ENCODE data around the gene BMERB1. TPM values are rescaled to one million over a fixed set of nuclear protein-coding genes. Genes with fewer than 3 reads are reported as not detected.

The BMERB1 gene
- total and polyA plus RNA-seq, 10 donors, result 5.6 to 36.5 (median 19.0) TPM

- Histone ChIP-seq H3K9me3 (no peaks in the 10 kb centered on the region), H3K36me3 (peaks cover 3 to 100% (median 93%) of the 10 kb centered on the region in 6 donors), H3K4me1 (peaks cover 0 to 10% (median 9%) of the 10 kb centered on the region in 6 donors), H3K27ac (no peak overlapping the region), H3K27me3 (replicated peaks in 1 of 7) (no peaks in the 10 kb centered on the region), H3K4me3 (no peak overlapping the region)
- TF ChIP-seq POLR2AphosphoS5 (IDR thresholded peaks at IDR 0.05), result peak in 1 of 3 donors; percentile 13
- TF ChIP-seq, protein P1, sequence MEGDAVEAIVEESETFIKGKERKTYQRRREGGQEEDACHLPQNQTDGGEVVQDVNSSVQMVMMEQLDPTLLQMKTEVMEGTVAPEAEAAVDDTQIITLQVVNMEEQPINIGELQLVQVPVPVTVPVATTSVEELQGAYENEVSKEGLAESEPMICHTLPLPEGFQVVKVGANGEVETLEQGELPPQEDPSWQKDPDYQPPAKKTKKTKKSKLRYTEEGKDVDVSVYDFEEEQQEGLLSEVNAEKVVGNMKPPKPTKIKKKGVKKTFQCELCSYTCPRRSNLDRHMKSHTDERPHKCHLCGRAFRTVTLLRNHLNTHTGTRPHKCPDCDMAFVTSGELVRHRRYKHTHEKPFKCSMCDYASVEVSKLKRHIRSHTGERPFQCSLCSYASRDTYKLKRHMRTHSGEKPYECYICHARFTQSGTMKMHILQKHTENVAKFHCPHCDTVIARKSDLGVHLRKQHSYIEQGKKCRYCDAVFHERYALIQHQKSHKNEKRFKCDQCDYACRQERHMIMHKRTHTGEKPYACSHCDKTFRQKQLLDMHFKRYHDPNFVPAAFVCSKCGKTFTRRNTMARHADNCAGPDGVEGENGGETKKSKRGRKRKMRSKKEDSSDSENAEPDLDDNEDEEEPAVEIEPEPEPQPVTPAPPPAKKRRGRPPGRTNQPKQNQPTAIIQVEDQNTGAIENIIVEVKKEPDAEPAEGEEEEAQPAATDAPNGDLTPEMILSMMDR (IDR thresholded peaks at IDR 0.05 in 8 of 11, conservative IDR thresholded peaks at IDR 0.05 in 3 of 11), result no peak
- no peak for TF ChIP-seq POLR2A (IDR thresholded peaks at IDR 0.05)
- DNase-seq, result no peak
- intact Hi-C loops (cut with DNase I; ENCODE audit: low total_unique reads), result no loop called here
- 88 to 97% (median 95%) methylated on average over 21 of the region's 21 CpGs for WGBS, 5 donors
Measured at GRCh38 chr16:15599303-15600070, 165.1 kb downstream of the BMERB1 start.

DNA sequence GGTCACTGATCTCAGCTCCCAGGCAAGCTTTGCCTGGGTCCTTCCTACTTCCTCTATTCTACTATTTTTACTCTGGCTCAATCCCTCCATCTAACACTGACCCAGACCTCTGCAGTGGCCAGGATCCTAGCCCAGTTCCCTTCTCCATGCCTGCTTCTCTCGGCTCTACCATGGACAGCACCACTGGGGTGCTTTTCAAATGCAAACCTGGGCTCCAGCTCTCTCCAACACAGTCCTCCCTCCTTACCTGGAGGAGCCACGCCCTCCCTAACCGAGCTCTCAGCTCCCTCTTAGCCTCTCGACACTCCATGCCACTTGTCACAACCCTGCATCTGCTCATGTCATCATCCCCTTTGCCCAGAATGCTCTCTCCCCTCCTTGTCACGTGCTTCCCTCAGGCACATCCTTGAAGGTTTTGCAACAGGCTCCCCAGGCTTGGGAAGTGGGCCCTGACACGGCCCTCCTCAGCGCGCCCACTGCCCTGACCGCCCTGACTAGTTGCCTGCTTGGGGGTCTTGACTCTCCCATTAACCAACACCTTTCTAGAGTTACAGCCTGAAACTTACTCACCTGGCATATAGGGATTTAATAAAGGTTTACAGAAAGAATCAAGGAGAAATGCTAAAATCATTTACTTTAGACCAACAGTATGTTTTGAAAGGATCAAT, 167.0 kb downstream of the BMERB1 start:
- H3K27me3 ChIP-seq (replicated peaks in 1 of 7), result no peaks in the 10 kb centered on the region
- no peak for DNase-seq
- peaks cover 3 to 100% (median 97%) of the 10 kb centered on the region in 6 donors for H3K36me3 ChIP-seq
- WGBS, 5 donors, result 89 to 95% (median 91%) methylated on average over 9 of the region's 9 CpGs
- peak overlapping the region in 1 of 8 donors; percentile 16 for H3K27ac ChIP-seq
- no peak overlapping the region for H3K4me3 ChIP-seq
- TF ChIP-seq POLR2A (IDR thresholded peaks at IDR 0.05), result no peak
- peak in 1 of 3 donors; percentile 51 for TF ChIP-seq POLR2AphosphoS5 (IDR thresholded peaks at IDR 0.05)
- H3K4me1 ChIP-seq, result no peaks in the 10 kb centered on the region
- intact Hi-C loops (cut with DNase I; ENCODE audit: low total_unique reads), result no loop called here
- no peaks in the 10 kb centered on the region for H3K9me3 ChIP-seq

DNA sequence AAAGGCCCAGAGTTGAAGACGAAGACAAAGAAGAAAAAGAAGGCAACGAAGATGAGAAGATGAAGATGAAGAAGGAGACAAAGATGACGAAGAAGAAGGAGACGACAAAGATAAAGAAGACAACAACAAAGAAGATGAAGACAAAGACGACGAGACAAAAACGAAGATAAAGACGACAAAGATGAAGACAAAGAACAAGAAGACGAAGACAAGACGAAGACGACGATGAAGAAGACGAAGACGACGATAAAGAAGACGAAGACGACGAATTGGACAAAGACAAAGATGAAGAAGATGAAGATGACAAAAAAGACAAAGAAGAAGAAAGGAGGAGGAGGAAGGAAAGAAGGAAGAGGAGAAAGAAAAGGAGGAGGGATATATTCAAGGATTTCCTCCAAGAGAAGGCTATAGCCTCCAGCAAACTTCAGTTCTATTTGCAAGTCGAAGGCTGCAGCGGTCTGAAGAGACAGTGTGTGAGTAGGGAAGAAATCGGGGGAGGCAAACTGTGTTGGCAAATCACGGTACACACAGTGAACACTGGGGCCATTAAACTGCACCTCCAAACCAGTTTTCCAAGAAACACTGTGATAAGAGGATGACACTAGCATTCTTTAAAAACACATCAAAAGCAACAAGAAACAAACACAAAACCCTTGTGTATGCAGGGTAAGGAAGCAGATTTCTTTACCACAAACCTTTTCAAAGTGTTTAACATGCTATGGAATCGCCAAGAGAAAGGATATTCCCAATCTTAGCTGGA, 168.1 kb downstream of the BMERB1 start:
- 92 to 97% (median 96%) methylated on average over 23 of the region's 23 CpGs for WGBS, 5 donors
- Histone ChIP-seq H3K4me1 (peaks cover 0 to 11% (median 7%) of the 10 kb centered on the region in 6 donors), H3K27ac (no peak overlapping the region), H3K36me3 (peaks cover 3 to 100% (median 97%) of the 10 kb centered on the region in 6 donors), H3K27me3 (replicated peaks in 1 of 7) (no peaks in the 10 kb centered on the region), H3K4me3 (no peak overlapping the region), H3K9me3 (no peaks in the 10 kb centered on the region)
- intact Hi-C loops (cut with DNase I; ENCODE audit: low total_unique reads), result no loop called here
- TF ChIP-seq POLR2A (IDR thresholded peaks at IDR 0.05) (no peak), POLR2AphosphoS5 (IDR thresholded peaks at IDR 0.05) (no peak)
- TF ChIP-seq, protein P1 (IDR thresholded peaks at IDR 0.05 in 8 of 11, conservative IDR thresholded peaks at IDR 0.05 in 3 of 11), result no peak
- DNase-seq, result no peak

GRCh38 chr16:15604460-15605440, 170.4 kb downstream of the BMERB1 start:
- H3K4me1 ChIP-seq, result peaks cover 0 to 23% (median 12%) of the 10 kb centered on the region in 6 donors
- 86 to 96% (median 88%) methylated on average over 14 of the region's 14 CpGs for WGBS, 5 donors
- no peak for DNase-seq
- no peaks in the 10 kb centered on the region for H3K27me3 ChIP-seq (replicated peaks in 1 of 7)
- H3K4me3 ChIP-seq, result no peak overlapping the region
- TF ChIP-seq POLR2A (IDR thresholded peaks at IDR 0.05) (no peak), POLR2AphosphoS5 (IDR thresholded peaks at IDR 0.05) (no peak)
- TF ChIP-seq, protein P1 (IDR thresholded peaks at IDR 0.05 in 8 of 11, conservative IDR thresholded peaks at IDR 0.05 in 3 of 11), result no peak
- no peaks in the 10 kb centered on the region for H3K9me3 ChIP-seq
- peak overlapping the region in 1 of 8 donors; percentile 49 for H3K27ac ChIP-seq
- peaks cover 3 to 100% (median 95%) of the 10 kb centered on the region in 6 donors for H3K36me3 ChIP-seq
- intact Hi-C loops (cut with DNase I; ENCODE audit: low total_unique reads), result no loop called here
